GM23248 (cell line): ENCODE measurements around the gene ADH1B.

ENCODE experiments used
- EZH2 ChIP-seq: fragments of 200-600 bp; sonication (generic); IDR thresholded peaks from 2 replicates; pipeline ENCODE4 v1.6.1; 2018; ENCODE audit warnings: antibody characterized with exemption, mild to moderate bottlenecking; ENCODE audit not compliant: insufficient read depth, poor library complexity, severe bottlenecking
- EZH2phosphoT487 ChIP-seq: fragments of 200-600 bp; sonication (generic); IDR thresholded peaks from 2 replicates; pipeline ENCODE4 v1.6.1; 2018; ENCODE audit warnings: antibody characterized with exemption, moderate library complexity, mild to moderate bottlenecking, low read depth; ENCODE audit not compliant: insufficient read depth

GRCh38 chr4:99362768-99363167 lies 41.6 kb upstream of the ADH1B start:
- no peak for TF ChIP-seq EZH2phosphoT487
- no peak for TF ChIP-seq EZH2
